Vagina (tissue), 2 donors: ENCODE measurements around the gene SYT1. TPM values are rescaled to one million over a fixed set of nuclear protein-coding genes. Genes with fewer than 3 reads are reported as not detected.

Experiments
- DNase-seq, 2 donors: peaks; one replicate each; pipeline ENCODE4 v3.0.0-alpha.2; 2017; ENCODE audit errors: extremely low spot score in 2 of 2
- H3K27ac ChIP-seq: fragments of 200-600 bp; sonication (generic); one replicate; pipeline ENCODE4 v1.5.1; 2019
- H3K27me3 ChIP-seq: fragments of 200-600 bp; sonication (generic); one replicate; pipeline ENCODE4 v1.5.1; 2019
- H3K36me3 ChIP-seq, 2 donors: fragments of 200-600 bp; sonication (generic); one replicate each; pipeline ENCODE4 v1.5.1; 2017 to 2019
- H3K4me1 ChIP-seq: fragments of 200-600 bp; sonication (generic); one replicate; pipeline ENCODE4 v1.5.1; 2019
- H3K4me3 ChIP-seq, 2 donors: fragments of 200-600 bp; sonication (generic); 1 replicate in 1 of 2; 2 replicates in 1 of 2; pipeline ENCODE4 v1.5.1; 2016 to 2019
- H3K9me3 ChIP-seq: fragments of 200-600 bp; sonication (generic); one replicate; pipeline ENCODE4 v1.5.1; 2019
- POLR2A ChIP-seq, 2 donors: fragments of 450-650 bp; IDR thresholded peaks; one replicate each; pipeline ENCODE4 v1.6.1; 2017; ENCODE audit warnings: antibody characterized with exemption in 2 of 2, mild to moderate bottlenecking in 2 of 2, moderate library complexity in 2 of 2
- POLR2AphosphoS5 ChIP-seq, 2 donors: sonication (generic); formaldehyde crosslinking; IDR thresholded peaks; one replicate each; pipeline ENCODE4 v1.9.0; 2017; ENCODE audit warnings: antibody characterized with exemption in 2 of 2, mild to moderate bottlenecking in 2 of 2, low read depth in 1 of 2; ENCODE audit not compliant: insufficient read depth in 1 of 2
- intact Hi-C: fragments of 100-400 bp; cut with DNase I; formaldehyde crosslinking; loops from one replicate; pipeline ENCODE4 v1.15.1; 2023
- total RNA-seq: library from RNA; depleted of rRNA; stranded (reverse); fragments of >200 nt; gene quantifications from one replicate; pipeline ENCODE4 v1.2.3, GENCODE V29; 2016
- TF ChIP-seq, protein P1 (sequence below), 3 experiments: fragments of 450-650 bp in 2 of 3; fragments of 200-600 bp in 1 of 3; sonication (generic) in 1 of 3; IDR thresholded peaks; one replicate each; pipeline ENCODE4 v1.5.1; 2017 to 2019; ENCODE audit warnings: antibody characterized with exemption in 3 of 3, mild to moderate bottlenecking in 2 of 3, moderate library complexity in 2 of 3

The SYT1 gene
- total RNA-seq, 1 donor from 2014 or later, result 13.3 TPM

DNA sequence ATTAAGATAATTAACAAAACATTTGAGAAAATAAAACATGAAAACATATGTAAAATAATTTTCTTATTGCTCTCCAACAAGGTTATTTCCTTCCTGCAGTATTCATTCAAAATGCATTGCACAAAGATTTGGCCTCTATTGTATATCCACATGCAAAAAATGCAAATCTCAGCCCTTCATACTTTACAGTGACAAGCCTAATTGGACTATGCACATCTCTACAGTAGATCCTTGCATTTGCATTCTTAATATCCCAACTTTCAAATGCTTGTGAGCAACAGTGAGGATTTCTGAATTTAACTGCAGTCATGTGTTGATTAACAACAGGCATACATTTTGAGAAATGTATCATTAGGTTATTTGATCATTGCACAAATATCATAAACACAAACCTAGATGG is 492.5 kb downstream of the SYT1 start:
- TF ChIP-seq POLR2A (IDR thresholded peaks at IDR 0.05) (no peak), POLR2AphosphoS5 (IDR thresholded peaks at IDR 0.05; ENCODE audit: insufficient read depth in 1 of 2, low read depth in 1 of 2) (no peak)
- TF ChIP-seq, protein P1, sequence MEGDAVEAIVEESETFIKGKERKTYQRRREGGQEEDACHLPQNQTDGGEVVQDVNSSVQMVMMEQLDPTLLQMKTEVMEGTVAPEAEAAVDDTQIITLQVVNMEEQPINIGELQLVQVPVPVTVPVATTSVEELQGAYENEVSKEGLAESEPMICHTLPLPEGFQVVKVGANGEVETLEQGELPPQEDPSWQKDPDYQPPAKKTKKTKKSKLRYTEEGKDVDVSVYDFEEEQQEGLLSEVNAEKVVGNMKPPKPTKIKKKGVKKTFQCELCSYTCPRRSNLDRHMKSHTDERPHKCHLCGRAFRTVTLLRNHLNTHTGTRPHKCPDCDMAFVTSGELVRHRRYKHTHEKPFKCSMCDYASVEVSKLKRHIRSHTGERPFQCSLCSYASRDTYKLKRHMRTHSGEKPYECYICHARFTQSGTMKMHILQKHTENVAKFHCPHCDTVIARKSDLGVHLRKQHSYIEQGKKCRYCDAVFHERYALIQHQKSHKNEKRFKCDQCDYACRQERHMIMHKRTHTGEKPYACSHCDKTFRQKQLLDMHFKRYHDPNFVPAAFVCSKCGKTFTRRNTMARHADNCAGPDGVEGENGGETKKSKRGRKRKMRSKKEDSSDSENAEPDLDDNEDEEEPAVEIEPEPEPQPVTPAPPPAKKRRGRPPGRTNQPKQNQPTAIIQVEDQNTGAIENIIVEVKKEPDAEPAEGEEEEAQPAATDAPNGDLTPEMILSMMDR (IDR thresholded peaks at IDR 0.05), result no peak
- no peak for DNase-seq
- intact Hi-C loops, result no loop called here
- Histone ChIP-seq H3K27ac (no peak overlapping the region), H3K36me3 (no peaks in the 10 kb centered on the region), H3K9me3 (no peaks in the 10 kb centered on the region), H3K27me3 (no peaks in the 10 kb centered on the region), H3K4me3 (no peak overlapping the region), H3K4me1 (no peaks in the 10 kb centered on the region)

DNA sequence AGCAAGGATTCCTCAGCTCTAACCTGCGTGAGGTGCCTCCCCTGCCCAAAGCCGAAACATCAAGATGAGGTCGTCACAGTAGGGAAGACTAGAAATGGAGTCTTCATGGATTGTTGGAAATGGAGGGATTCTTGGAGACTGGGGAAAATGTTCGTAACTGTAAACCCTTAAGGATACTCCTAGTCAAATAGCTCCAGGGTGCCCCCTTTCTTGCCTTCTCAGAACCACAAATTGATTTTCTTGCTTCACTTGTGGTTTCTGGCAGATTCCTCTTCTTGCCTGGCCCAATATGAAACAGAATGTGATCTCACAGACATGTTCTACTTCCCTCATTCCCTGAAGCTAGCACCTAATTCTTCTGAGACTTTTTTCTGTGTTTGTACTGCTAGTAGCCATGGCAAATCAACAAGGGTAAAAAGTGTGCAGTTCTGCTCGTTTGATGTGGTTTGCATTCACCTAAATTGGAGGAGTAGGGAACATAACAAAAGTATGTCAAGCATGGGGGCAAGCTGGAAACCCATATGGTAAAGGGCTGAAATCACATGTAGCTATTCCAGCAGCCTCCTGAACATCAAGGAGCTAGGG is 494.2 kb downstream of the SYT1 start:
- TF ChIP-seq POLR2A (IDR thresholded peaks at IDR 0.05), result no peak
- TF ChIP-seq POLR2AphosphoS5 (IDR thresholded peaks at IDR 0.05; ENCODE audit: insufficient read depth in 1 of 2, low read depth in 1 of 2), result no peak
- TF ChIP-seq, protein P1 (IDR thresholded peaks at IDR 0.05), result no peak
- Histone ChIP-seq H3K9me3 (no peaks in the 10 kb centered on the region), H3K27me3 (no peaks in the 10 kb centered on the region), H3K36me3 (no peaks in the 10 kb centered on the region), H3K4me3 (no peak overlapping the region), H3K4me1 (no peaks in the 10 kb centered on the region), H3K27ac (no peak overlapping the region)
- intact Hi-C loops, result no loop called here
- no peak for DNase-seq

DNA sequence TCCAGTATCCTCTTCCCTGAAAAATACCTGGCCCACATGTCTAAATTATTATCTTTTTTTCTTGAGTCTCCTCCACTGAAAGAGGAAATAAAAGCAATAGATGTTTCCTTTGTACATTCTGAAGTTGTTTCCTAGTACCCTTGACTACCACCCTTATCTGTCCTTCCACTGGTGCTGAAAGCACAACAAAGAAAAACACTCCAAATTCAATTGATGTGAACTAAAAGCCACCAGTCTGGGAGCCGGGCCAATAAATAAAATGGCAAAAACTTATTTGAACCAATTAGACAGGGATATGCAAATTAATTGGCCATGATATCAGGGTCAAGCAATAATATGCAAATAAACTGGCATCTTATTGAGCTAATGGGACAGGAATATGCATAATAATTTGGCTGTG is 495.7 kb downstream of the SYT1 start:
- Histone ChIP-seq H3K27ac (no peak overlapping the region), H3K27me3 (no peaks in the 10 kb centered on the region), H3K36me3 (no peaks in the 10 kb centered on the region), H3K4me1 (no peaks in the 10 kb centered on the region), H3K9me3 (no peaks in the 10 kb centered on the region), H3K4me3 (no peak overlapping the region)
- intact Hi-C loops, result no loop called here
- no peak for DNase-seq
- TF ChIP-seq POLR2A (IDR thresholded peaks at IDR 0.05) (no peak), POLR2AphosphoS5 (IDR thresholded peaks at IDR 0.05; ENCODE audit: insufficient read depth in 1 of 2, low read depth in 1 of 2) (no peak)
- TF ChIP-seq, protein P1 (IDR thresholded peaks at IDR 0.05), result no peak

DNA sequence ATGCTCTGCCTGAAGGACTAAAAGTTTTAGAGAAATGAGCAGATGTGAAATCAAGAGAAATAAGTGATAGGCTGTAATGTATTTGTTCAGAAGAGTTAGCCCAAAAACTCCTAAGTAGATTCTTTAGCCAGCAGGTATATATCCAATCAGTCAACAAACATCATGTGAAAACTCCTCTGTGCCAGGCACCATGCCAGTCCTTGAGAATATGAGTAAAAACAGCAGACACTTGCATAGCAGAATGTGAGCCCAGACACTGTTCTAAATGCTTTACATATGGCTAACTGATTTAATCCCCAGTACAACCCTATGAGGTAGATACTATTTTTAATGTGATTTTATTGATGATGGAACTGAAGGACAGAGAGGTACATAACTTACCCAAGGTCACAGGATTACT is 496.4 kb downstream of the SYT1 start:
- intact Hi-C loops, result no loop called here
- no peak for TF ChIP-seq POLR2A (IDR thresholded peaks at IDR 0.05)
- TF ChIP-seq, protein P1 (IDR thresholded peaks at IDR 0.05), result no peak
- no peak for TF ChIP-seq POLR2AphosphoS5 (IDR thresholded peaks at IDR 0.05; ENCODE audit: insufficient read depth in 1 of 2, low read depth in 1 of 2)

DNA sequence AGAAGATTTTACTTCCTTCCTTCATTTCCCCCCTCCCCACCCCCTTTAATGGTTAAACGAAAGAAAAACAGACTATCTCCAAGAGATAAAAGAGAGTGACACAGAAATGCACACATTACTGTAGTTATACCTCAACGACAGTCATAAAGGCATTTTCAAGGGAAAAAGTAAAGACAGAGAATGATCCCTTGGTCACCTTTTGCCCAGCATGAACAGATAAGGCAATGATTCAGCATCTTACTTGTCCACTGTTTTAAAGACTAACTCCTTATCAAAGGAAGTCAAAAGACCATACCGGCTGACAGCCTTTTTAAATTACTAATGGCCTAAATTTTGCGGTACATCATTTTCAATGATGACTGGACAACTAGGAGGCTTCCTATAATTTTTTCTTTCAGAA is 499.6 kb downstream of the SYT1 start:
- intact Hi-C loops, result no loop called here
- H3K36me3 ChIP-seq, result no peaks in the 10 kb centered on the region
- no peak overlapping the region for H3K27ac ChIP-seq
- no peak for DNase-seq
- H3K27me3 ChIP-seq, result no peaks in the 10 kb centered on the region
- no peak for TF ChIP-seq POLR2AphosphoS5 (IDR thresholded peaks at IDR 0.05; ENCODE audit: insufficient read depth in 1 of 2, low read depth in 1 of 2)
- no peak for TF ChIP-seq POLR2A (IDR thresholded peaks at IDR 0.05)
- TF ChIP-seq, protein P1 (IDR thresholded peaks at IDR 0.05), result no peak
- H3K4me3 ChIP-seq, result no peak overlapping the region
- H3K9me3 ChIP-seq, result no peaks in the 10 kb centered on the region
- no peaks in the 10 kb centered on the region for H3K4me1 ChIP-seq

More for the DNA sequence above, 496.4 kb downstream of the SYT1 start:
- H3K27me3 ChIP-seq, result no peaks in the 10 kb centered on the region
- H3K9me3 ChIP-seq, result no peaks in the 10 kb centered on the region
- no peak overlapping the region for H3K4me3 ChIP-seq
- no peak overlapping the region for H3K27ac ChIP-seq
- H3K4me1 ChIP-seq, result no peaks in the 10 kb centered on the region
- DNase-seq, result no peak
- no peaks in the 10 kb centered on the region for H3K36me3 ChIP-seq
